ENCODE results near the gene RDH16.

Gene RDH16

DNA sequence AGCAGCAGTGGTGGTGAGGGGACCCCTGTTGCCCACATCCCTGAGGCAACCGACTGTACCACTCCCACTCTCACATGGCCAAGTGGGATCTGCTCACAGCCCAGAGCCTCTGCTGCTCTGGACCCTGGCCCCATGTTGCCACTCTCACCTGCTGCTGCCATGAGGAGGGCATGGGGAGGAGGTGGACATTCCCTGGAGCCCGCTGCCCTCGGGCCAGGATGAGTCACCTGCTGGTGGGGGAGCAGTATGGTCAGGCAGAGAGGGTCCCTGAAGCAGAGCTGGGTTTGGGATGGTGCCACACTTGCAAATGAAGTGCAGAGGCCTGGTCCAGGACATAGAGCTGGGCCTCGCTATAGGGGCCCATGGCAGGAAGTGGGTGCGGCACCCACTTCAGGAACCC, 49.3 kb downstream of the RDH16 start:
- peaks cover 20% of the 10 kb centered on the region for H3K9me3 Mint-ChIP-seq
- H3K36me3 Mint-ChIP-seq, result no peaks in the 10 kb centered on the region
- no peak for DNase-seq
- no peak overlapping the region for H3K4me3 Mint-ChIP-seq
- H3K4me1 Mint-ChIP-seq, result no peaks in the 10 kb centered on the region
- H3K27ac Mint-ChIP-seq, result no peak overlapping the region
- no peaks in the 10 kb centered on the region for H3K27me3 Mint-ChIP-seq
- CTCF ChIA-PET, result no interaction called here

DNA sequence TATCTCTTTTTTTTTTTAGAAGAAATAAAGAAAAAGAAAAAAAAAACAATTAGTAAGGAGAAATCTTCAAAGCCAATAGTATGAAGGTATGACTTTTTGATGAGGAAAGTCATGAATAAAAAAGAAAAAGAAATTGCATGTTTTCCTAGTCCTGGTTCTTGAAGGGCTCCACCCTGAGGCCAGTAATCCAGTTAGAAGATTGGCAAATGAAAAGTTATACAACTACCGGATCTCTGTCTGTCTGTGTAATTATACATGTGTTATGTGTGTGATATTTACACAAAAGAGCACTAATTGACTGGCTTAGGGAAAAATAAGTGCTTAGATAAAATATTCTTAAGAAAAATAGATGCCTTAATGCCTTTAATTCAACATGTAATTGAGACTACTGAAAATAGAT, 51.6 kb downstream of the RDH16 start:
- no peaks in the 10 kb centered on the region for H3K27me3 Mint-ChIP-seq
- DNase-seq, result no peak
- CTCF ChIA-PET, result no interaction called here
- H3K27ac Mint-ChIP-seq, result no peak overlapping the region
- peaks cover 24% of the 10 kb centered on the region for H3K9me3 Mint-ChIP-seq
- no peaks in the 10 kb centered on the region for H3K4me1 Mint-ChIP-seq
- no peak overlapping the region for H3K4me3 Mint-ChIP-seq
- no peaks in the 10 kb centered on the region for H3K36me3 Mint-ChIP-seq

DNA sequence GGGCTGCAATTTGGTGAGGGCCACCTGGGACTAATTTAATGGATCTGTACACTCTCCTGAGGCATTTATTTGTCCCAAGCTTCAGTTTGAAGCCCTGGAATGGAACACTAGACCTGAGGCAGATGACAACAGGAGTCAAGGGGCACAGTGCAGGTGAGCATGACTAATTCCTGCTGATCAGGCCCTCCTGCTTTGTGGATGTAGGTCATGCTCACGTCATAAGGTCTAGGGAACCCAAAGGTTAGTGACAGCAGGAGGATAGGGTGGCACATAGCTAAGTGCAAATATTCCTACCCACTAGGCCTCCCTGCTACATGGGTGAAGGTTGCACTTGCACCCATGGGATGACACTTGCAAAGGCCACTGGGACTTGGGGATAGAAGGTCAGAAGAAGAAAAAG, 54.0 kb downstream of the RDH16 start:
- Mint-ChIP-seq H3K9me3 (peaks cover 14% of the 10 kb centered on the region), H3K4me3 (no peak overlapping the region), H3K4me1 (no peaks in the 10 kb centered on the region), H3K27ac (no peak overlapping the region), H3K27me3 (no peaks in the 10 kb centered on the region), H3K36me3 (no peaks in the 10 kb centered on the region)
- no peak for DNase-seq
- CTCF ChIA-PET, result no interaction called here
